HepG2 (cell line): Measurements from ENCODE around the gene MAPK1. TPM values are rescaled to one million over a fixed set of nuclear protein-coding genes. Genes with fewer than 3 reads are reported as not detected.
A peak's percentile ranks its signal among the peaks of the same experiment; 100 is the strongest.

Experiments used
- FLYWCH1 ChIP-seq: sonication (generic); formaldehyde crosslinking; IDR thresholded peaks from 2 replicates; pipeline ENCODE4 v1.8.1; 2023; ENCODE audit warnings: mild to moderate bottlenecking, missing genetic modification reagents
- GLI4 ChIP-seq: sonication (generic); formaldehyde crosslinking; IDR thresholded peaks from 2 replicates; pipeline ENCODE4 v1.5.1; 2020; ENCODE audit warnings: missing genetic modification reagents, mild to moderate bottlenecking, moderate library complexity, borderline replicate concordance
- KLF13 ChIP-seq: sonication (generic); formaldehyde crosslinking; IDR thresholded peaks from 2 replicates; pipeline ENCODE4 v1.4.0; 2020; ENCODE audit warnings: mild to moderate bottlenecking, missing genetic modification reagents
- KLF15 ChIP-seq: sonication (generic); formaldehyde crosslinking; IDR thresholded peaks from 2 replicates; pipeline ENCODE4 v1.8.1; 2023; ENCODE audit warnings: borderline replicate concordance, mild to moderate bottlenecking, inconsistent platforms, missing genetic modification reagents, mixed read lengths
- MLX ChIP-seq: IDR thresholded peaks from 2 replicates; pipeline ENCODE4 v1.6.1; 2016
- MXD3 ChIP-seq: IDR thresholded peaks from 2 replicates; pipeline ENCODE4 v1.6.1; 2016; ENCODE audit warnings: mild to moderate bottlenecking, missing biosample characterization, missing genetic modification reagents
- NR2C2 ChIP-seq: sonication (generic); formaldehyde crosslinking; IDR thresholded peaks from 2 replicates; pipeline ENCODE4 v1.4.0; 2020; ENCODE audit warnings: missing genetic modification reagents, mild to moderate bottlenecking, moderate library complexity, borderline replicate concordance
- PCBP1 ChIP-seq: fragments of 200-400 bp; formaldehyde crosslinking; IDR thresholded peaks from 2 replicates; pipeline ENCODE4 v1.6.1; 2017; ENCODE audit warnings: mild to moderate bottlenecking, low read depth, low read length, borderline replicate concordance
- RORA ChIP-seq: sonication (generic); formaldehyde crosslinking; IDR thresholded peaks from 2 replicates; pipeline ENCODE4 v1.5.0; 2020; ENCODE audit warnings: mild to moderate bottlenecking, missing genetic modification reagents, moderate library complexity
- SNAI1 ChIP-seq: sonication (generic); formaldehyde crosslinking; IDR thresholded peaks from 2 replicates; pipeline ENCODE4 v1.5.0; 2020; ENCODE audit warnings: mild to moderate bottlenecking, missing genetic modification reagents, borderline replicate concordance
- STAT5B ChIP-seq: sonication (generic); formaldehyde crosslinking; IDR thresholded peaks from 2 replicates; pipeline ENCODE4 v1.4.0; 2020; ENCODE audit warnings: missing genetic modification reagents
- SUZ12 ChIP-seq: fragments of 150-350 bp; IDR thresholded peaks from 2 replicates; pipeline ENCODE4 v1.6.1; 2014; ENCODE audit warnings: low read depth, low read length
- UBTF ChIP-seq: sonication (generic); formaldehyde crosslinking; IDR thresholded peaks from 2 replicates; pipeline ENCODE4 v1.4.0; 2020; ENCODE audit warnings: mild to moderate bottlenecking, missing genetic modification reagents
- ZBTB2 ChIP-seq: sonication (generic); formaldehyde crosslinking; IDR thresholded peaks from 2 replicates; pipeline ENCODE4 v1.8.0; 2022; ENCODE audit warnings: low read depth, missing genetic modification reagents
- ZBTB37 ChIP-seq: sonication (generic); formaldehyde crosslinking; IDR thresholded peaks from 2 replicates; pipeline ENCODE4 v1.4.0; 2020; ENCODE audit warnings: mild to moderate bottlenecking, missing genetic modification reagents
- ZC3H13 ChIP-seq: sonication (generic); formaldehyde crosslinking; IDR thresholded peaks from 2 replicates; pipeline ENCODE4 v1.8.1; 2023; ENCODE audit warnings: mild to moderate bottlenecking, missing genetic modification reagents, moderate library complexity
- ZFP41 ChIP-seq: sonication (generic); formaldehyde crosslinking; IDR thresholded peaks from 2 replicates; pipeline ENCODE4 v1.4.0; 2020; ENCODE audit warnings: mild to moderate bottlenecking, missing genetic modification reagents, borderline replicate concordance
- ZNF317 ChIP-seq: sonication (generic); formaldehyde crosslinking; IDR thresholded peaks from 2 replicates; pipeline ENCODE4 v1.5.0; 2020; ENCODE audit warnings: mild to moderate bottlenecking, missing genetic modification reagents
- ZNF331 ChIP-seq: sonication (generic); formaldehyde crosslinking; IDR thresholded peaks from 2 replicates; pipeline ENCODE4 v1.4.0; 2020; ENCODE audit warnings: missing genetic modification reagents
- ZNF441 ChIP-seq: sonication (generic); formaldehyde crosslinking; IDR thresholded peaks from 2 replicates; pipeline ENCODE4 v1.7.0; 2021; ENCODE audit warnings: missing genetic modification reagents, borderline replicate concordance
- ZNF616 ChIP-seq: sonication (generic); formaldehyde crosslinking; IDR thresholded peaks from 2 replicates; pipeline ENCODE4 v1.5.0; 2020; ENCODE audit warnings: low read depth, mild to moderate bottlenecking, missing genetic modification reagents
- ZNF746 ChIP-seq: sonication (generic); formaldehyde crosslinking; IDR thresholded peaks from 2 replicates; pipeline ENCODE4 v1.8.0; 2022; ENCODE audit warnings: mild to moderate bottlenecking, missing genetic modification reagents
- ZNF850 ChIP-seq: sonication (generic); formaldehyde crosslinking; conservative IDR thresholded peaks from 2 replicates; pipeline ENCODE4 v1.9.0; 2021; ENCODE audit warnings: mild to moderate bottlenecking, missing genetic modification reagents
- ZSCAN20 ChIP-seq: sonication (generic); formaldehyde crosslinking; IDR thresholded peaks from 2 replicates; pipeline ENCODE4 v1.4.0; 2020; ENCODE audit warnings: missing genetic modification reagents, mild to moderate bottlenecking, borderline replicate concordance
- polyA plus RNA-seq, 8 experiments: library from polyadenylated mRNA; depleted of rRNA in 3 of 8; stranded (reverse) in 7 of 8; unstranded in 1 of 8; fragments of >200 nt; fragmentation: Illumina TruSeq in 4 of 8; extraction: Trizol in 4 of 8; gene quantifications; 2 replicates each; pipeline versions ENCODE4 v1.2.1 to v1.2.3, GENCODE V29; 2011 to 2016; ENCODE audit warnings: low read depth in 4 of 8, missing spikeins in 1 of 8, mixed read lengths in 1 of 8; ENCODE audit not compliant: insufficient read depth in 1 of 8
- total RNA-seq, 5 experiments: library from RNA; depleted of rRNA; stranded (reverse); fragments of >200 nt; fragmentation: Illumina TruSeq; extraction: Trizol; gene quantifications; 2 replicates each; pipeline ENCODE4 v1.2.3, GENCODE V29; 2016; ENCODE audit warnings: low read depth in 1 of 5

Gene MAPK1
- total and polyA plus RNA-seq, 2 of the 13 experiments (the other 11 are each of a cell fraction or from before 2014, with no cell fraction given): 107 to 114 TPM

- TF ChIP-seq ZC3H13 (CRISPR knock-in tag) (peak; percentile 31; the same call in 1 of the 2 replicates), ZNF850 (CRISPR knock-in tag) (no peak; the same call in 1 of the 2 replicates), MXD3 (peak; percentile 89; the same call in 1 of the 2 replicates), UBTF (CRISPR knock-in tag) (no peak; the same call in 1 of the 2 replicates), SNAI1 (CRISPR knock-in tag) (peak; percentile 80), ZNF746 (no peak), ZBTB37 (CRISPR knock-in tag) (no peak), KLF13 (CRISPR knock-in tag) (no peak), ZNF616 (peak; percentile 85; the same call in 1 of the 2 replicates), ZNF317 (0 out of 2 replicates have a peak, but pooled peaks have one; percentile 21), ZFP41 (CRISPR knock-in tag) (no peak), ZNF331 (peak; percentile 30; the same call in 1 of the 2 replicates), STAT5B (CRISPR knock-in tag) (no peak), ZNF441 (CRISPR knock-in tag) (no peak; the same call in 1 of the 2 replicates), NR2C2 (CRISPR knock-in tag) (no peak), GLI4 (CRISPR knock-in tag) (peak; percentile 55; the same call in 1 of the 2 replicates), ZSCAN20 (no peak), KLF15 (CRISPR knock-in tag) (no peak), FLYWCH1 (CRISPR knock-in tag) (no peak), SUZ12 (no peak), PCBP1 (no peak), RORA (CRISPR knock-in tag) (no peak), MLX (CRISPR knock-in tag) (peak; percentile 74), ZBTB2 (CRISPR knock-in tag) (no peak; the same call in none of the 2 replicates)
Measured at GRCh38 chr22:21867528-21868266, at the start of gene MAPK1 (continued).
